Lower leg skin (tissue), 4 donors: ENCODE measurements around the gene B4GALNT3. TPM values are rescaled to one million over a fixed set of nuclear protein-coding genes. Genes with fewer than 3 reads are reported as not detected.

ENCODE experiments used
- DNase-seq, 2 donors: peaks; one replicate each; pipeline ENCODE4 v3.0.0-alpha.2; 2019; ENCODE audit warnings: low spot score in 2 of 2
- H3K4me3 ChIP-seq: fragments of 200-600 bp; sonication (generic); 2 replicates; pipeline ENCODE4 v1.5.1; 2017; ENCODE audit warnings: mild to moderate bottlenecking, low read depth; ENCODE audit not compliant: poor library complexity, severe bottlenecking
- CTCF ChIP-seq, 3 donors: fragments of 450-650 bp; IDR thresholded peaks; one replicate each; pipeline ENCODE4 v1.5.1; 2016; ENCODE audit warnings: antibody characterized with exemption in 3 of 3, mild to moderate bottlenecking in 3 of 3, moderate library complexity in 2 of 3
- POLR2A ChIP-seq, 2 donors: fragments of 450-650 bp; IDR thresholded peaks; one replicate each; pipeline ENCODE4 v1.6.1; 2016 to 2017; ENCODE audit warnings: antibody characterized with exemption in 2 of 2, mild to moderate bottlenecking in 1 of 2, moderate library complexity in 1 of 2
- WGBS, 2 donors: methylation state at CpG; one replicate each; pipeline ENCODE4 v1.1.5; 2018; 5-methylcytosine and 5-hydroxymethylcytosine counted together
- intact Hi-C: fragments of 100-400 bp; cut with DNase I; formaldehyde crosslinking; loops from one replicate; pipeline ENCODE4 v1.15.0; 2023; ENCODE audit warnings: low total_unique reads
- total RNA-seq, 4 donors: library from RNA; depleted of rRNA; stranded (reverse); fragments of >200 nt; gene quantifications; one replicate each; pipeline ENCODE4 v1.1.0, GENCODE V29; 2016

Gene B4GALNT3
- total RNA-seq, 4 donors from 2014 or later: 35.8 to 65.4 (median 47.6) TPM

GRCh38 chr12:556498-556897 lies 96.8 kb downstream of the B4GALNT3 start:
- DNase-seq: no peak

GRCh38 chr12:558580-558979 lies 98.8 kb downstream of the B4GALNT3 start:
- DNase-seq: no peak
- H3K4me3 ChIP-seq: no peak overlapping the region
- intact Hi-C loops: no loop called here
- WGBS, 2 donors: 51 to 60% methylated on average over 4 of the region's 4 CpGs
- TF ChIP-seq POLR2A (IDR thresholded peaks at IDR 0.05): no peak
- no peak for TF ChIP-seq CTCF (IDR thresholded peaks at IDR 0.05)

More at GRCh38 chr12:556498-556897, 96.8 kb downstream of the B4GALNT3 start:
- TF ChIP-seq POLR2A (IDR thresholded peaks at IDR 0.05): no peak
- no peak for TF ChIP-seq CTCF (IDR thresholded peaks at IDR 0.05)
- H3K4me3 ChIP-seq: no peak overlapping the region
- intact Hi-C loops: no loop called here
- WGBS, 2 donors: 89 to 93% methylated on average over 20 of the region's 20 CpGs

- 58 to 77% methylated on average over 15 to 21 of the region's 21 CpGs for WGBS, 2 donors
- H3K4me3 ChIP-seq: no peak overlapping the region
- intact Hi-C loops: no loop called here
- TF ChIP-seq POLR2A (IDR thresholded peaks at IDR 0.05) (no peak), CTCF (IDR thresholded peaks at IDR 0.05) (no peak)
- DNase-seq: no peak
Observed at GRCh38 chr12:559208-559905, 99.6 kb downstream of the B4GALNT3 start.

- 65 to 80% methylated on average over 14 of the region's 14 CpGs for WGBS, 2 donors
- intact Hi-C loops: loop anchor here (10.0 kb wide), 2 partner anchors 395 to 1025 kb away; no protein-coding TSS in a partner anchor
- H3K4me3 ChIP-seq: no peak overlapping the region
- TF ChIP-seq POLR2A (IDR thresholded peaks at IDR 0.05) (no peak), CTCF (IDR thresholded peaks at IDR 0.05) (no peak)
- no peak for DNase-seq
Observed at GRCh38 chr12:559906-560455, 100.2 kb downstream of the B4GALNT3 start.

- intact Hi-C loops: loop anchor here (10.0 kb wide), 2 partner anchors 394 to 1024 kb away; no protein-coding TSS in a partner anchor
- TF ChIP-seq POLR2A (IDR thresholded peaks at IDR 0.05): no peak
- no peak for TF ChIP-seq CTCF (IDR thresholded peaks at IDR 0.05)
- H3K4me3 ChIP-seq: no peak overlapping the region
- no peak for DNase-seq
- 67 to 69% methylated on average over 17 to 19 of the region's 19 CpGs for WGBS, 2 donors
Observed at GRCh38 chr12:560691-561390, 101.1 kb downstream of the B4GALNT3 start.
